Endothelial cell of umbilical vein (primary cell): ENCODE measurements around the gene FLT1. TPM values are rescaled to one million over a fixed set of nuclear protein-coding genes. Genes with fewer than 3 reads are reported as not detected.

ENCODE experiments used
- BruUV-seq: library from RNA; stranded (reverse); fragments of 400-500 nt; replicated peaks from 2 replicates; lab custom pipeline; 2021; lab: Mats Ljungman, UMichigan
- CTCF ChIA-PET: fragments of 300-600, 350-600 bp; sonication (Branson Sonifier 250); formaldehyde crosslinking; loops from one replicate; lab custom pipeline; 2021; ENCODE audit warnings: antibody characterized with exemption, inconsistent platforms; lab: Charles Lee
- POLR2A ChIA-PET: fragments of 300-600, 350-600 bp; sonication (Branson Sonifier 250); formaldehyde crosslinking; loops from one replicate; lab custom pipeline; 2021; ENCODE audit warnings: antibody characterized with exemption, inconsistent platforms; lab: Charles Lee
- DNase-seq: peaks from one replicate; pipeline ENCODE4 v3.0.0-alpha.2; 2011; ENCODE audit warnings: low read depth, low spot score
- FAIRE-seq: peaks from 2 replicates; lab custom pipeline; 2011; peaks lifted over from hg19 to GRCh38; lab: Jason Lieb, UNC
- H2AFZ ChIP-seq: 2 replicates; pipeline ENCODE4 v1.6.0; 2012; ENCODE audit warnings: low read depth, low read length, control low read depth, inconsistent platforms
- H3K27ac ChIP-seq: 2 replicates; pipeline ENCODE4 v1.5.1; 2011; ENCODE audit warnings: low read depth, mild to moderate bottlenecking, control low read depth, low read length, moderate library complexity; ENCODE audit not compliant: insufficient read depth
- H3K27me3 ChIP-seq, 2 experiments: 2 replicates each; pipeline versions ENCODE4 v1.6.0 to v1.6.1; 2011; ENCODE audit warnings: low read length in 2 of 2, mixed read lengths in 1 of 2; ENCODE audit not compliant: control insufficient read depth in 2 of 2, insufficient read depth in 2 of 2
- H3K36me3 ChIP-seq, 2 experiments: 2 replicates in 1 of 2; 3 replicates in 1 of 2; pipeline ENCODE4 v1.5.1; 2011; ENCODE audit warnings: low read length in 2 of 2, mild to moderate bottlenecking in 1 of 2, moderate library complexity in 1 of 2; ENCODE audit not compliant: control insufficient read depth in 2 of 2, insufficient read depth in 2 of 2; ENCODE audit errors: extremely low read depth in 1 of 2
- H3K4me1 ChIP-seq: 3 replicates; pipeline ENCODE4 v1.5.1; 2011; ENCODE audit warnings: mild to moderate bottlenecking, low read length; ENCODE audit not compliant: control insufficient read depth, insufficient read depth; ENCODE audit errors: extremely low read depth
- H3K4me2 ChIP-seq: 2 replicates; pipeline ENCODE4 v1.6.1; 2011; ENCODE audit warnings: low read length, control low read depth, mixed read lengths; ENCODE audit not compliant: insufficient read depth
- H3K4me3 ChIP-seq, 3 experiments: fragments of 200-600 bp in 1 of 3; sonication (generic), shearing (Covaris generic) in 1 of 3; replicated peaks in 1 of 3; 2 replicates each; pipeline ENCODE4 v1.5.1; 2011 to 2016; ENCODE audit warnings: control low read depth in 3 of 3, low read length in 3 of 3, mild to moderate bottlenecking in 2 of 3, inconsistent platforms in 1 of 3, low read depth in 1 of 3, moderate library complexity in 1 of 3; ENCODE audit not compliant: insufficient read depth in 1 of 3
- H3K79me2 ChIP-seq: 2 replicates; pipeline ENCODE4 v1.6.0; 2012; ENCODE audit warnings: low read length, inconsistent platforms; ENCODE audit not compliant: control insufficient read depth, insufficient read depth
- H3K9ac ChIP-seq: replicated peaks from 2 replicates; pipeline ENCODE3; 2011; ENCODE audit warnings: low read length, control low read depth; ENCODE audit not compliant: insufficient read depth; ENCODE audit errors: extremely low read depth
- H3K9me1 ChIP-seq: replicated peaks from 3 replicates; pipeline ENCODE4 v1.6.0; 2011; ENCODE audit warnings: mild to moderate bottlenecking, low read length; ENCODE audit not compliant: control insufficient read depth, insufficient read depth; ENCODE audit errors: extremely low read depth
- H3K9me3 ChIP-seq: replicated peaks from 2 replicates; pipeline ENCODE4 v1.5.1; 2012; ENCODE audit warnings: low read length, inconsistent platforms; ENCODE audit not compliant: control insufficient read depth, insufficient read depth
- H4K20me1 ChIP-seq: replicated peaks from 2 replicates; pipeline ENCODE3; 2011; ENCODE audit warnings: mild to moderate bottlenecking, low read length; ENCODE audit not compliant: control insufficient read depth, insufficient read depth; ENCODE audit errors: extremely low read depth
- CTCF ChIP-seq, 2 donors: IDR thresholded peaks; 1 replicate in 1 of 2; 2 replicates in 1 of 2; pipeline ENCODE4 v1.5.1; 2011; ENCODE audit warnings: low read length in 2 of 2, mild to moderate bottlenecking in 2 of 2, moderate library complexity in 2 of 2, control low read depth in 1 of 2, inconsistent platforms in 1 of 2, low read depth in 1 of 2; ENCODE audit not compliant: insufficient read depth in 1 of 2; ENCODE audit errors: extremely low read depth in 1 of 2
- FOS ChIP-seq: IDR thresholded peaks from 2 replicates; pipeline ENCODE4 v1.6.1; 2011; ENCODE audit warnings: mild to moderate bottlenecking, low read length, moderate library complexity, borderline replicate concordance; ENCODE audit not compliant: insufficient read depth
- GATA2 ChIP-seq: IDR thresholded peaks from 2 replicates; pipeline ENCODE4 v1.7.0; 2011; ENCODE audit warnings: low read depth, mild to moderate bottlenecking, moderate library complexity, mixed read lengths, low read length; ENCODE audit not compliant: insufficient read length, insufficient read depth
- JUN ChIP-seq: IDR thresholded peaks from 2 replicates; pipeline ENCODE4 v1.6.1; 2011; ENCODE audit warnings: borderline replicate concordance, low read depth; ENCODE audit not compliant: insufficient read length, insufficient read depth
- MAX ChIP-seq: IDR thresholded peaks from 2 replicates; pipeline ENCODE4 v1.6.1; 2011; ENCODE audit not compliant: insufficient read depth, insufficient read length
- MYC ChIP-seq: IDR thresholded peaks from one replicate; pipeline ENCODE4 v1.6.1; 2011; ENCODE audit warnings: mild to moderate bottlenecking, low read depth, low read length
- dilution Hi-C: fragments of 300-500 bp; cut with MboI; formaldehyde crosslinking; loops from one replicate; pipeline ENCODE4 v1.15.0; 2019; ENCODE audit warnings: low sequenced_read_pairs; ENCODE audit not compliant: extremely low pct_ligation_motif_present
- intact Hi-C: fragments of 100-400 bp; cut with micrococcal nuclease; formaldehyde crosslinking; loops from one replicate; pipeline ENCODE4 v1.10.0; 2022
- polyA plus RNA-seq, 4 experiments: library from polyadenylated mRNA; depleted of rRNA in 3 of 4; stranded (reverse) in 3 of 4; unstranded in 1 of 4; fragments of >200 nt; gene quantifications; 2 replicates each; pipeline versions ENCODE4 v1.2.1 to v1.2.3, GENCODE V29; 2011 to 2012; ENCODE audit warnings: missing spikeins in 1 of 4
- total RNA-seq: library from RNA; stranded (reverse); gene quantifications from 2 replicates; pipeline ENCODE4 v1.2.3, GENCODE V29; 2021

Gene FLT1
- total and polyA plus RNA-seq, 2 donors (not counting 3 experiments of a cell fraction or from before 2014, with no cell fraction given) = 16.0 to 104 TPM

- no peak overlapping the region for H2AFZ ChIP-seq
- POLR2A ChIA-PET = no interaction called here
- dilution Hi-C loops (no loop called here), intact Hi-C loops (no loop called here)
- peaks cover 2% of the 10 kb centered on the region for H3K79me2 ChIP-seq
- H3K9me1 ChIP-seq = no peaks in the 10 kb centered on the region
- FAIRE-seq (no peak), DNase-seq (no peak)
- no peaks in the 10 kb centered on the region for H4K20me1 ChIP-seq
- no peak overlapping the region for H3K4me3 ChIP-seq
- H3K4me1 ChIP-seq = peaks cover 38% of the 10 kb centered on the region
- CTCF ChIA-PET = interaction anchor here (0.9 to 1.8 kb wide), 3 partner anchors 9 to 95 kb away, joined by 3 to 5 read pairs (median 4); no protein-coding TSS in a partner anchor
- H3K9ac ChIP-seq = no peak overlapping the region
- H3K27ac ChIP-seq = no peak overlapping the region
- H3K36me3 ChIP-seq = peaks cover 6 to 14% of the 10 kb centered on the region in 2 experiments
- BruUV-seq = no TSS peak
- H3K27me3 ChIP-seq = no peaks in the 10 kb centered on the region
- H3K9me3 ChIP-seq = no peaks in the 10 kb centered on the region
- TF ChIP-seq MAX (no peak), JUN (no peak), FOS (no peak), MYC (no peak), CTCF (IDR thresholded peaks at IDR 0.05; ENCODE audit: extremely low read depth in 1 of 2, insufficient read depth in 1 of 2, low read depth in 1 of 2, low read length in 2 of 2) (no peak), GATA2 (no peak)
- H3K4me2 ChIP-seq = no peak overlapping the region
Measured at GRCh38 chr13:28385362-28385761, 109.6 kb downstream of the FLT1 start.
